ENCODE data around the gene PHKB. TPM values are rescaled to one million over a fixed set of nuclear protein-coding genes. Genes with fewer than 3 reads are reported as not detected.

PHKB gene
- total and polyA plus RNA-seq, 2 donors (not counting 1 experiment from before 2014, with no cell fraction given): 79.0 to 103 TPM

- Histone ChIP-seq H3K27ac (ENCODE audit: insufficient read depth, low read length) (no peak overlapping the region), H4K20me1 (ENCODE audit: control insufficient read depth, extremely low read depth, insufficient read depth, low read length) (no peaks in the 10 kb centered on the region), H3K4me2 (ENCODE audit: extremely low read depth, insufficient read depth, low read length) (no peak overlapping the region), H3K4me3 (replicated peaks in 1 of 4; ENCODE audit: control extremely low read depth in 1 of 4, insufficient read depth in 1 of 4, low read depth in 3 of 4, low read length in 4 of 4) (no peak overlapping the region), H3K36me3 (ENCODE audit: control insufficient read depth, insufficient read depth, low read length) (peaks cover 1% of the 10 kb centered on the region), H3K79me2 (ENCODE audit: control insufficient read depth, insufficient read depth, low read length) (no peaks in the 10 kb centered on the region), H3K27me3 (ENCODE audit: control insufficient read depth, insufficient read depth, low read length) (no peaks in the 10 kb centered on the region), H3K9ac (ENCODE audit: insufficient read depth, low read length) (no peak overlapping the region), H2AFZ (ENCODE audit: low read length) (no peak overlapping the region), H3K4me1 (ENCODE audit: control insufficient read depth, extremely low read depth, insufficient read depth, low read length) (peaks cover 2% of the 10 kb centered on the region), H3K9me3 (ENCODE audit: control insufficient read depth, insufficient read depth, low read depth, low read length) (no peaks in the 10 kb centered on the region)
- DNase-seq (ENCODE audit: low read depth in 2 of 2): no peak
- TF ChIP-seq CTCF (conservative IDR thresholded peaks at IDR 0.05 in 1 of 2, IDR thresholded peaks at IDR 0.05 in 1 of 2; ENCODE audit: low read depth in 1 of 2, low read length in 2 of 2) (no peak), EZH2 (IDR thresholded peaks at IDR 0.05; ENCODE audit: low read length, missing control alignments) (no peak)
Measured at GRCh38 chr16:47519996-47520679, 59.0 kb downstream of the PHKB start.

- Histone ChIP-seq H3K4me3 (replicated peaks in 1 of 4; ENCODE audit: control extremely low read depth in 1 of 4, insufficient read depth in 1 of 4, low read depth in 3 of 4, low read length in 4 of 4) (no peak overlapping the region), H2AFZ (ENCODE audit: low read length) (no peak overlapping the region), H3K4me1 (ENCODE audit: control insufficient read depth, extremely low read depth, insufficient read depth, low read length) (peaks cover 2% of the 10 kb centered on the region), H3K9ac (ENCODE audit: insufficient read depth, low read length) (no peak overlapping the region), H3K4me2 (ENCODE audit: extremely low read depth, insufficient read depth, low read length) (no peak overlapping the region), H3K9me3 (ENCODE audit: control insufficient read depth, insufficient read depth, low read depth, low read length) (no peaks in the 10 kb centered on the region), H3K27ac (ENCODE audit: insufficient read depth, low read length) (no peak overlapping the region), H3K79me2 (ENCODE audit: control insufficient read depth, insufficient read depth, low read length) (no peaks in the 10 kb centered on the region), H4K20me1 (ENCODE audit: control insufficient read depth, extremely low read depth, insufficient read depth, low read length) (no peaks in the 10 kb centered on the region), H3K27me3 (ENCODE audit: control insufficient read depth, insufficient read depth, low read length) (no peaks in the 10 kb centered on the region), H3K36me3 (ENCODE audit: control insufficient read depth, insufficient read depth, low read length) (no peaks in the 10 kb centered on the region)
- no peak for TF ChIP-seq EZH2 (IDR thresholded peaks at IDR 0.05; ENCODE audit: low read length, missing control alignments)
- TF ChIP-seq CTCF (conservative IDR thresholded peaks at IDR 0.05 in 1 of 2, IDR thresholded peaks at IDR 0.05 in 1 of 2; ENCODE audit: low read depth in 1 of 2, low read length in 2 of 2): no peak
- no peak for DNase-seq (ENCODE audit: low read depth in 2 of 2)
Measured at GRCh38 chr16:47523342-47524006, 62.3 kb downstream of the PHKB start.

- TF ChIP-seq EZH2 (IDR thresholded peaks at IDR 0.05; ENCODE audit: low read length, missing control alignments): no peak
- no peak for TF ChIP-seq CTCF (conservative IDR thresholded peaks at IDR 0.05 in 1 of 2, IDR thresholded peaks at IDR 0.05 in 1 of 2; ENCODE audit: low read depth in 1 of 2, low read length in 2 of 2)
- H4K20me1 ChIP-seq (ENCODE audit: control insufficient read depth, extremely low read depth, insufficient read depth, low read length): no peaks in the 10 kb centered on the region
- H3K4me2 ChIP-seq (ENCODE audit: extremely low read depth, insufficient read depth, low read length): no peak overlapping the region
- H3K36me3 ChIP-seq (ENCODE audit: control insufficient read depth, insufficient read depth, low read length): no peaks in the 10 kb centered on the region
- H3K79me2 ChIP-seq (ENCODE audit: control insufficient read depth, insufficient read depth, low read length): no peaks in the 10 kb centered on the region
- H3K4me3 ChIP-seq (replicated peaks in 1 of 4; ENCODE audit: control extremely low read depth in 1 of 4, insufficient read depth in 1 of 4, low read depth in 3 of 4, low read length in 4 of 4): no peak overlapping the region
- no peaks in the 10 kb centered on the region for H3K9me3 ChIP-seq (ENCODE audit: control insufficient read depth, insufficient read depth, low read depth, low read length)
- no peak overlapping the region for H2AFZ ChIP-seq (ENCODE audit: low read length)
- H3K27ac ChIP-seq (ENCODE audit: insufficient read depth, low read length): no peak overlapping the region
- peaks cover 2% of the 10 kb centered on the region for H3K4me1 ChIP-seq (ENCODE audit: control insufficient read depth, extremely low read depth, insufficient read depth, low read length)
- H3K27me3 ChIP-seq (ENCODE audit: control insufficient read depth, insufficient read depth, low read length): no peaks in the 10 kb centered on the region
- DNase-seq (ENCODE audit: low read depth in 2 of 2): no peak
- H3K9ac ChIP-seq (ENCODE audit: insufficient read depth, low read length): no peak overlapping the region
Measured at GRCh38 chr16:47524007-47524405, 62.9 kb downstream of the PHKB start.
